Common myeloid progenitor, CD34-positive (primary cell): ENCODE measurements around the gene CDK2AP2.

ENCODE experiments used
- CTCF ChIA-PET: fragments of 350-600 bp; sonication (Branson Sonifier 250); formaldehyde crosslinking; loops from one replicate; lab custom pipeline; 2021; ENCODE audit warnings: antibody characterized with exemption; lab: Charles Lee
- POLR2A ChIA-PET: fragments of 350-600 bp; sonication (Branson Sonifier 250); formaldehyde crosslinking; loops from one replicate; lab custom pipeline; 2021; ENCODE audit warnings: antibody characterized with exemption; lab: Charles Lee
- DNase-seq, 3 donors: peaks; one replicate each; pipeline versions ENCODE4 v3.0.0 to v3.0.0-alpha.2; 2013
- H3K27ac ChIP-seq, 2 experiments: 1 replicate in 1 of 2; 2 replicates in 1 of 2; pipeline ENCODE4 v1.7.0; 2013; ENCODE audit warnings: inconsistent platforms in 2 of 2, low read length in 2 of 2, mild to moderate bottlenecking in 2 of 2, low read depth in 1 of 2, moderate library complexity in 1 of 2; ENCODE audit not compliant: severe bottlenecking in 2 of 2, insufficient read depth in 1 of 2, poor library complexity in 1 of 2
- H3K27me3 ChIP-seq, 5 experiments: replicated peaks in 2 of 5; 1 replicate in 3 of 5; 2 replicates in 2 of 5; pipeline versions ENCODE4 v1.6.1 to v1.7.0; 2013; ENCODE audit warnings: low read length in 4 of 5, mild to moderate bottlenecking in 2 of 5, moderate library complexity in 2 of 5, inconsistent platforms in 1 of 5; ENCODE audit not compliant: insufficient read depth in 5 of 5, control insufficient read depth in 4 of 5
- H3K36me3 ChIP-seq, 4 experiments: 1 replicate in 2 of 4; 2 replicates in 2 of 4; pipeline versions ENCODE4 v1.6.1 to v1.7.0; 2013; ENCODE audit warnings: low read length in 3 of 4, control low read depth in 1 of 4, mild to moderate bottlenecking in 1 of 4; ENCODE audit not compliant: control insufficient read depth in 4 of 4, insufficient read depth in 4 of 4
- H3K4me1 ChIP-seq, 4 experiments: 1 replicate in 3 of 4; 2 replicates in 1 of 4; pipeline versions ENCODE4 v1.6.1 to v1.7.1; 2013; ENCODE audit warnings: low read length in 3 of 4, mild to moderate bottlenecking in 3 of 4, control low read depth in 1 of 4, inconsistent platforms in 1 of 4, moderate library complexity in 1 of 4; ENCODE audit not compliant: control insufficient read depth in 4 of 4, insufficient read depth in 4 of 4; ENCODE audit errors: control extremely low read depth in 1 of 4
- H3K4me3 ChIP-seq, 7 experiments: 1 replicate in 4 of 7; 2 replicates in 3 of 7; pipeline versions ENCODE4 v1.5.1 to v1.7.0; 2013; ENCODE audit warnings: mild to moderate bottlenecking in 7 of 7, low read length in 6 of 7, moderate library complexity in 6 of 7, inconsistent platforms in 2 of 7, low read depth in 2 of 7, control low read depth in 1 of 7; ENCODE audit not compliant: insufficient read depth in 4 of 7, control insufficient read depth in 1 of 7; ENCODE audit errors: extremely low read depth in 1 of 7
- H3K9me3 ChIP-seq, 5 experiments: 1 replicate in 4 of 5; 2 replicates in 1 of 5; pipeline versions ENCODE4 v1.6.1 to v1.7.1; 2013; ENCODE audit warnings: low read length in 4 of 5, mild to moderate bottlenecking in 2 of 5, inconsistent platforms in 1 of 5, low read depth in 1 of 5, moderate library complexity in 1 of 5; ENCODE audit not compliant: control insufficient read depth in 4 of 5, insufficient read depth in 2 of 5; ENCODE audit errors: control extremely low read depth in 1 of 5
- WGBS: methylation state at CpG from one replicate; pipeline ENCODE4 v1.1.5; 2013; ENCODE audit not compliant: insufficient coverage; 5-methylcytosine and 5-hydroxymethylcytosine counted together

The CDK2AP2 gene

GRCh38 chr11:67544616-67545242 lies 36.8 kb upstream of the CDK2AP2 start:
- ChIA-PET CTCF (interaction anchor here (1.2 to 1.3 kb wide), 2 partner anchors 8 to 18 kb away, joined by 3 to 4 read pairs; no protein-coding TSS in a partner anchor), POLR2A (no interaction called here)
- H3K4me3 ChIP-seq = no peak overlapping the region
- H3K9me3 ChIP-seq = no peaks in the 10 kb centered on the region
- 94% methylated on average over 9 of the region's 10 CpGs for WGBS
- no peak for DNase-seq
- H3K27ac ChIP-seq = no peak overlapping the region
- H3K4me1 ChIP-seq = no peaks in the 10 kb centered on the region
- H3K36me3 ChIP-seq = no peaks in the 10 kb centered on the region
- H3K27me3 ChIP-seq = no peaks in the 10 kb centered on the region

GRCh38 chr11:67543585-67543984 lies 35.6 kb upstream of the CDK2AP2 start:
- Histone ChIP-seq H3K9me3 (no peaks in the 10 kb centered on the region), H3K36me3 (no peaks in the 10 kb centered on the region), H3K4me1 (no peaks in the 10 kb centered on the region), H3K27me3 (peaks cover 0 to 1% (median 0%) of the 10 kb centered on the region in 5 experiments), H3K4me3 (no peak overlapping the region), H3K27ac (no peak overlapping the region)
- 100% methylated on average over 1 of the region's 2 CpGs for WGBS
- POLR2A ChIA-PET = no interaction called here
- no peak for DNase-seq
- CTCF ChIA-PET = no interaction called here

GRCh38 chr11:67542971-67543370 lies 35.0 kb upstream of the CDK2AP2 start:
- Histone ChIP-seq H3K36me3 (no peaks in the 10 kb centered on the region), H3K27me3 (peaks cover 0 to 1% (median 0%) of the 10 kb centered on the region in 5 experiments), H3K4me3 (no peak overlapping the region), H3K4me1 (no peaks in the 10 kb centered on the region), H3K27ac (no peak overlapping the region), H3K9me3 (no peaks in the 10 kb centered on the region)
- POLR2A ChIA-PET = no interaction called here
- WGBS = 100% methylated on average over 5 of the region's 7 CpGs
- DNase-seq = no peak
- CTCF ChIA-PET = interaction anchor here (0.8 kb wide), 1 partner anchor 36 kb away, joined by 3 read pairs; no protein-coding TSS in a partner anchor

GRCh38 chr11:67542169-67542568 lies 34.2 kb upstream of the CDK2AP2 start:
- Histone ChIP-seq H3K9me3 (no peaks in the 10 kb centered on the region), H3K36me3 (no peaks in the 10 kb centered on the region), H3K4me3 (no peak overlapping the region), H3K4me1 (no peaks in the 10 kb centered on the region), H3K27me3 (peaks cover 0 to 1% (median 0%) of the 10 kb centered on the region in 5 experiments), H3K27ac (no peak overlapping the region)
- 80% methylated on average over 1 of the region's 3 CpGs for WGBS
- no peak for DNase-seq
- POLR2A ChIA-PET = interaction anchor here (1.0 kb wide), 1 partner anchor 19 kb away, joined by 3 read pairs; the partner anchor contains the start of gene CABP2
- CTCF ChIA-PET = interaction anchor here (0.8 kb wide), 1 partner anchor 37 kb away, joined by 3 read pairs; no protein-coding TSS in a partner anchor

- CTCF ChIA-PET = interaction anchor here (1.8 kb wide), 1 partner anchor 8 kb away, joined by 5 read pairs; no protein-coding TSS in a partner anchor
- 100% methylated on average over 4 of the region's 6 CpGs for WGBS
- no peaks in the 10 kb centered on the region for H3K36me3 ChIP-seq
- peaks cover 0 to 3% (median 0%) of the 10 kb centered on the region in 5 experiments for H3K27me3 ChIP-seq
- H3K27ac ChIP-seq = no peak overlapping the region
- POLR2A ChIA-PET = no interaction called here
- H3K4me3 ChIP-seq = no peak overlapping the region
- H3K4me1 ChIP-seq = no peaks in the 10 kb centered on the region
- no peaks in the 10 kb centered on the region for H3K9me3 ChIP-seq
- no peak for DNase-seq
These were observed 33.2 kb upstream of the CDK2AP2 start for GRCh38 chr11:67541198-67541597.

- H3K36me3 ChIP-seq = no peaks in the 10 kb centered on the region
- H3K27me3 ChIP-seq = peaks cover 0 to 3% (median 0%) of the 10 kb centered on the region in 5 experiments
- 88% methylated on average over 4 of the region's 4 CpGs for WGBS
- no peak overlapping the region for H3K27ac ChIP-seq
- no peaks in the 10 kb centered on the region for H3K4me1 ChIP-seq
- H3K9me3 ChIP-seq = peaks cover 0 to 5% (median 3%) of the 10 kb centered on the region in 5 experiments
- no peak overlapping the region for H3K4me3 ChIP-seq
- no peak for DNase-seq
- CTCF ChIA-PET = no interaction called here
- POLR2A ChIA-PET = no interaction called here
These were observed 31.6 kb upstream of the CDK2AP2 start for GRCh38 chr11:67539550-67539949.

GRCh38 chr11:67538823-67539505 lies 31.0 kb upstream of the CDK2AP2 start:
- no peaks in the 10 kb centered on the region for H3K4me1 ChIP-seq
- no peaks in the 10 kb centered on the region for H3K36me3 ChIP-seq
- DNase-seq = no peak
- peaks cover 4 to 9% (median 5%) of the 10 kb centered on the region in 5 experiments for H3K9me3 ChIP-seq
- POLR2A ChIA-PET = no interaction called here
- no peak overlapping the region for H3K4me3 ChIP-seq
- WGBS = 97% methylated on average over 9 of the region's 10 CpGs
- H3K27ac ChIP-seq = no peak overlapping the region
- CTCF ChIA-PET = interaction anchor here (1.0 kb wide), 1 partner anchor 34 kb away, joined by 4 read pairs; no protein-coding TSS in a partner anchor
- peaks cover 0 to 3% (median 0%) of the 10 kb centered on the region in 5 experiments for H3K27me3 ChIP-seq
